Erythroblast (primary cell): Measurements from ENCODE around the gene LFNG.

Experiments used
- GATA1 ChIP-seq: IDR thresholded peaks from 2 replicates; pipeline ENCODE4 v1.6.1; 2011; ENCODE audit warnings: low read depth, mild to moderate bottlenecking, control low read depth, low read length, moderate library complexity
- POLR2A ChIP-seq: IDR thresholded peaks from 2 replicates; pipeline ENCODE4 v1.6.1; 2011; ENCODE audit warnings: mild to moderate bottlenecking, low read length

GRCh38 chr7:2566348-2566889 lies 46.8 kb downstream of the LFNG start:
- TF ChIP-seq POLR2A (no peak), GATA1 (no peak)
